ENCODE results near the gene RAB21.
"Not testable (repeated sequence)": the region's sequence is repeated elsewhere in the genome, so short reads cannot be mapped to it uniquely, and the experiment has no call there.

The RAB21 gene

GRCh38 chr12:71752891-71753290 lies 1.8 kb upstream of the RAB21 start:
- DNase-seq (ENCODE audit: low read depth in 2 of 2): no peak

- DNase-seq (ENCODE audit: low read depth in 2 of 2): no peak
Observed at GRCh38 chr12:71755146-71755892, 656 bp downstream of the RAB21 start.

- no peak for DNase-seq (ENCODE audit: low read depth in 2 of 2)
Observed at GRCh38 chr12:71756054-71756690, 1.5 kb downstream of the RAB21 start.

- no peak for DNase-seq (ENCODE audit: low read depth in 2 of 2)
Observed at GRCh38 chr12:71759941-71760340, 5.3 kb downstream of the RAB21 start.

GRCh38 chr12:71760471-71760870 lies 5.8 kb downstream of the RAB21 start:
- DNase-seq (ENCODE audit: low read depth in 2 of 2): no peak

GRCh38 chr12:71761354-71761753 lies 6.7 kb downstream of the RAB21 start:
- not testable (repeated sequence) for DNase-seq (ENCODE audit: low read depth in 2 of 2)

- no peak for DNase-seq (ENCODE audit: low read depth in 2 of 2)
Observed at GRCh38 chr12:71763677-71764379, 9.2 kb downstream of the RAB21 start.

GRCh38 chr12:71764587-71765321 lies 10.1 kb downstream of the RAB21 start:
- DNase-seq (ENCODE audit: low read depth in 2 of 2): no peak

- no peak for DNase-seq (ENCODE audit: low read depth in 2 of 2)
Observed at GRCh38 chr12:71766202-71766601, 11.5 kb downstream of the RAB21 start.

- no peak for DNase-seq (ENCODE audit: low read depth in 2 of 2)
Observed at GRCh38 chr12:71767183-71767582, 12.5 kb downstream of the RAB21 start.

- DNase-seq (ENCODE audit: low read depth in 2 of 2): no peak
Observed at GRCh38 chr12:71768900-71769299, 14.2 kb downstream of the RAB21 start.

GRCh38 chr12:71771069-71771468 lies 16.4 kb downstream of the RAB21 start:
- no peak for DNase-seq (ENCODE audit: low read depth in 2 of 2)

GRCh38 chr12:71772735-71773134 lies 18.1 kb downstream of the RAB21 start:
- no peak for DNase-seq (ENCODE audit: low read depth in 2 of 2)

GRCh38 chr12:71780237-71780822 lies 25.7 kb downstream of the RAB21 start:
- DNase-seq (ENCODE audit: low read depth in 2 of 2): peak in 1 of 2 experiments; percentile 8

GRCh38 chr12:71782017-71782416 lies 27.4 kb downstream of the RAB21 start:
- DNase-seq (ENCODE audit: low read depth in 2 of 2): no peak

GRCh38 chr12:71786829-71787228 lies 32.2 kb downstream of the RAB21 start:
- DNase-seq (ENCODE audit: low read depth in 2 of 2): no peak

- DNase-seq (ENCODE audit: low read depth in 2 of 2): no peak
Observed at GRCh38 chr12:71787580-71787979, 32.9 kb downstream of the RAB21 start.

- no peak for DNase-seq (ENCODE audit: low read depth in 2 of 2)
Observed at GRCh38 chr12:71790331-71790730, 35.7 kb downstream of the RAB21 start.

- no peak for DNase-seq (ENCODE audit: low read depth in 2 of 2)
Observed at GRCh38 chr12:71791473-71792150, 36.9 kb downstream of the RAB21 start.

GRCh38 chr12:71792599-71792998 lies 37.9 kb downstream of the RAB21 start:
- DNase-seq (ENCODE audit: low read depth in 2 of 2): no peak

GRCh38 chr12:71795901-71796300 lies 41.2 kb downstream of the RAB21 start:
- no peak for DNase-seq (ENCODE audit: low read depth in 2 of 2)
